ENCODE results near the gene SLC23A2. TPM values are rescaled to one million over a fixed set of nuclear protein-coding genes. Genes with fewer than 3 reads are reported as not detected.

Gene SLC23A2
- total RNA-seq, 1 experiment from 2014 or later, result 14.6 TPM

GRCh38 chr20:4844325-4844724, 157.0 kb downstream of the SLC23A2 start:
- ATAC-seq (no peak), DNase-seq (ENCODE audit: low read depth, low spot score) (no peak)
- H3K27me3 ChIP-seq (ENCODE audit: control insufficient read depth, insufficient read depth, low read length), result no peaks in the 10 kb centered on the region
- intact Hi-C loops (cut with micrococcal nuclease; ENCODE audit: unreplicated experiment) (no loop called here), in situ Hi-C loops (cut with HindIII; ENCODE audit: low pct_unique_long_range_greater_than_20kb, low sequenced_read_pairs) (no loop called here)
- BruUV-seq (replicated peaks), result no TSS peak
- CTCF ChIA-PET, result no interaction called here
- H3K36me3 ChIP-seq (ENCODE audit: control insufficient read depth, insufficient read depth, low read length), result no peaks in the 10 kb centered on the region
- H3K9me3 ChIP-seq (ENCODE audit: control insufficient read depth, insufficient read depth, low read depth, low read length), result no peaks in the 10 kb centered on the region
- H3K27ac ChIP-seq (ENCODE audit: low read length), result no peak overlapping the region
- no peaks in the 10 kb centered on the region for H3K4me1 ChIP-seq (ENCODE audit: control insufficient read depth, insufficient read depth, low read length)
- POLR2A ChIA-PET, result no interaction called here
- no peak overlapping the region for H3K4me3 ChIP-seq (ENCODE audit: low read depth in 2 of 2, low read length in 2 of 2)
- TF ChIP-seq POLR2AphosphoS5 (IDR thresholded peaks at IDR 0.05; ENCODE audit: low read depth, low read length), result no peak
- TF ChIP-seq CTCF (IDR thresholded peaks at IDR 0.05), result no peak
- no peak for TF ChIP-seq SIN3A (IDR thresholded peaks at IDR 0.05; ENCODE audit: borderline replicate concordance, insufficient read depth, low read depth, low read length)
- no peak for TF ChIP-seq TCF7L2 (IDR thresholded peaks at IDR 0.05; ENCODE audit: low read depth, low read length)
- TF ChIP-seq REST (IDR thresholded peaks at IDR 0.05; ENCODE audit: insufficient read depth in 1 of 2, low read depth in 2 of 2, low read length in 1 of 2), result no peak

- H3K9me3 ChIP-seq (ENCODE audit: control insufficient read depth, insufficient read depth, low read depth, low read length), result no peaks in the 10 kb centered on the region
- in situ Hi-C loops (cut with HindIII; ENCODE audit: low pct_unique_long_range_greater_than_20kb, low sequenced_read_pairs), result no loop called here
- DNase-seq (ENCODE audit: low read depth, low spot score) (no peak), ATAC-seq (no peak)
- BruUV-seq (replicated peaks), result no TSS peak
- H3K27ac ChIP-seq (ENCODE audit: low read length), result no peak overlapping the region
- POLR2A ChIA-PET, result no interaction called here
- TF ChIP-seq REST (IDR thresholded peaks at IDR 0.05; ENCODE audit: insufficient read depth in 1 of 2, low read depth in 2 of 2, low read length in 1 of 2) (no peak), SIN3A (IDR thresholded peaks at IDR 0.05; ENCODE audit: borderline replicate concordance, insufficient read depth, low read depth, low read length) (no peak), CTCF (IDR thresholded peaks at IDR 0.05) (no peak), TCF7L2 (IDR thresholded peaks at IDR 0.05; ENCODE audit: low read depth, low read length) (no peak), POLR2AphosphoS5 (IDR thresholded peaks at IDR 0.05; ENCODE audit: low read depth, low read length) (no peak)
- CTCF ChIA-PET, result no interaction called here
- no peak overlapping the region for H3K4me3 ChIP-seq (ENCODE audit: low read depth in 2 of 2, low read length in 2 of 2)
- H3K36me3 ChIP-seq (ENCODE audit: control insufficient read depth, insufficient read depth, low read length), result no peaks in the 10 kb centered on the region
- H3K4me1 ChIP-seq (ENCODE audit: control insufficient read depth, insufficient read depth, low read length), result no peaks in the 10 kb centered on the region
- no peaks in the 10 kb centered on the region for H3K27me3 ChIP-seq (ENCODE audit: control insufficient read depth, insufficient read depth, low read length)
- intact Hi-C loops (cut with micrococcal nuclease; ENCODE audit: unreplicated experiment), result no loop called here
Observed at GRCh38 chr20:4840801-4841200, 160.5 kb downstream of the SLC23A2 start.

Data from Panc1 (cell line).